ENCODE measurements around the gene FAR1.

- TF ChIP-seq CTCF (IDR thresholded peaks at IDR 0.05) (no peak), POLR2AphosphoS5 (IDR thresholded peaks at IDR 0.05) (no peak)
Measured at GRCh38 chr11:13681446-13681845, 13.0 kb downstream of the FAR1 start.

Measured in transverse colon (tissue), 4 donors.